ENCODE measurements around the gene LBP. TPM values are rescaled to one million over a fixed set of nuclear protein-coding genes. Genes with fewer than 3 reads are reported as not detected.
"Not testable (repeated sequence)": the region's sequence is repeated elsewhere in the genome, so short reads cannot be mapped to it uniquely, and the experiment has no call there.

The LBP gene
- total RNA-seq, 1 experiment from 2014 or later, result 0.15 TPM

GRCh38 chr20:38311491-38311890 lies 34.8 kb upstream of the LBP start:
- POLR2A ChIA-PET, result no interaction called here
- no peak overlapping the region for H3K4me3 ChIP-seq (ENCODE audit: low read depth in 2 of 2, low read length in 2 of 2)
- ATAC-seq (no peak), DNase-seq (ENCODE audit: low read depth, low spot score) (no peak)
- in situ Hi-C loops (cut with HindIII; ENCODE audit: low pct_unique_long_range_greater_than_20kb, low sequenced_read_pairs) (no loop called here), intact Hi-C loops (cut with micrococcal nuclease; ENCODE audit: unreplicated experiment) (no loop called here)
- CTCF ChIA-PET, result no interaction called here
- no peaks in the 10 kb centered on the region for H3K9me3 ChIP-seq (ENCODE audit: control insufficient read depth, insufficient read depth, low read depth, low read length)
- TF ChIP-seq SIN3A (IDR thresholded peaks at IDR 0.05; ENCODE audit: borderline replicate concordance, insufficient read depth, low read depth, low read length) (no peak), TCF7L2 (IDR thresholded peaks at IDR 0.05; ENCODE audit: low read depth, low read length) (no peak), REST (IDR thresholded peaks at IDR 0.05; ENCODE audit: insufficient read depth in 1 of 2, low read depth in 2 of 2, low read length in 1 of 2) (no peak), POLR2AphosphoS5 (IDR thresholded peaks at IDR 0.05; ENCODE audit: low read depth, low read length) (no peak), CTCF (IDR thresholded peaks at IDR 0.05) (no peak)
- BruUV-seq (replicated peaks), result no TSS peak
- H3K27ac ChIP-seq (ENCODE audit: low read length), result no peak overlapping the region
- H3K36me3 ChIP-seq (ENCODE audit: control insufficient read depth, insufficient read depth, low read length), result no peaks in the 10 kb centered on the region
- H3K27me3 ChIP-seq (ENCODE audit: control insufficient read depth, insufficient read depth, low read length), result no peaks in the 10 kb centered on the region
- no peaks in the 10 kb centered on the region for H3K4me1 ChIP-seq (ENCODE audit: control insufficient read depth, insufficient read depth, low read length)

GRCh38 chr20:38313676-38314075 lies 32.6 kb upstream of the LBP start:
- no peaks in the 10 kb centered on the region for H3K36me3 ChIP-seq (ENCODE audit: control insufficient read depth, insufficient read depth, low read length)
- DNase-seq (ENCODE audit: low read depth, low spot score), result no peak
- no peaks in the 10 kb centered on the region for H3K4me1 ChIP-seq (ENCODE audit: control insufficient read depth, insufficient read depth, low read length)
- intact Hi-C loops (cut with micrococcal nuclease; ENCODE audit: unreplicated experiment) (no loop called here), in situ Hi-C loops (cut with HindIII; ENCODE audit: low pct_unique_long_range_greater_than_20kb, low sequenced_read_pairs) (no loop called here)
- ChIA-PET CTCF (no interaction called here), POLR2A (no interaction called here)
- no peak for TF ChIP-seq CTCF (IDR thresholded peaks at IDR 0.05)
- TF ChIP-seq REST (IDR thresholded peaks at IDR 0.05; ENCODE audit: insufficient read depth in 1 of 2, low read depth in 2 of 2, low read length in 1 of 2), result no peak
- no peak for TF ChIP-seq SIN3A (IDR thresholded peaks at IDR 0.05; ENCODE audit: borderline replicate concordance, insufficient read depth, low read depth, low read length)
- no peak for TF ChIP-seq TCF7L2 (IDR thresholded peaks at IDR 0.05; ENCODE audit: low read depth, low read length)
- TF ChIP-seq POLR2AphosphoS5 (IDR thresholded peaks at IDR 0.05; ENCODE audit: low read depth, low read length), result no peak
- no peaks in the 10 kb centered on the region for H3K9me3 ChIP-seq (ENCODE audit: control insufficient read depth, insufficient read depth, low read depth, low read length)
- H3K4me3 ChIP-seq (ENCODE audit: low read depth in 2 of 2, low read length in 2 of 2), result no peak overlapping the region
- no peak overlapping the region for H3K27ac ChIP-seq (ENCODE audit: low read length)
- H3K27me3 ChIP-seq (ENCODE audit: control insufficient read depth, insufficient read depth, low read length), result peaks cover 3% of the 10 kb centered on the region; the same call in 1 of the 2 replicates
- no TSS peak for BruUV-seq (replicated peaks)
- ATAC-seq, result no peak

GRCh38 chr20:38314350-38314749 lies 31.9 kb upstream of the LBP start:
- H3K9me3 ChIP-seq (ENCODE audit: control insufficient read depth, insufficient read depth, low read depth, low read length); H3K36me3 ChIP-seq (ENCODE audit: control insufficient read depth, insufficient read depth, low read length); POLR2A ChIA-PET; ATAC-seq; CTCF ChIA-PET; H3K27ac ChIP-seq (ENCODE audit: low read length); DNase-seq (ENCODE audit: low read depth, low spot score); H3K4me1 ChIP-seq (ENCODE audit: control insufficient read depth, insufficient read depth, low read length); H3K27me3 ChIP-seq (ENCODE audit: control insufficient read depth, insufficient read depth, low read length); intact Hi-C loops (cut with micrococcal nuclease; ENCODE audit: unreplicated experiment); in situ Hi-C loops (cut with HindIII; ENCODE audit: low pct_unique_long_range_greater_than_20kb, low sequenced_read_pairs); H3K4me3 ChIP-seq (ENCODE audit: low read depth in 2 of 2, low read length in 2 of 2); BruUV-seq (replicated peaks): not testable (repeated sequence)
